Keratinocyte (primary cell): ENCODE results near the gene ZSWIM6. TPM values are rescaled to one million over a fixed set of nuclear protein-coding genes. Genes with fewer than 3 reads are reported as not detected.

ENCODE experiments used
- DNase-seq: peaks from one replicate; pipeline ENCODE4 v3.0.0-alpha.2; 2011; ENCODE audit warnings: low read depth, missing footprints, low spot score
- FAIRE-seq: peaks from 2 replicates; lab custom pipeline; 2011; peaks lifted over from hg19 to GRCh38; lab: Jason Lieb, UNC
- H2AFZ ChIP-seq: 2 replicates; pipeline ENCODE4 v1.6.0; 2012; ENCODE audit warnings: low read length, control low read depth, inconsistent platforms; ENCODE audit not compliant: control insufficient read depth
- H3K27ac ChIP-seq: 2 replicates; pipeline ENCODE4 v1.5.1; 2011; ENCODE audit warnings: low read length; ENCODE audit not compliant: control insufficient read depth, insufficient read depth
- H3K27me3 ChIP-seq: 3 replicates; pipeline ENCODE4 v1.6.0; 2011; ENCODE audit warnings: low read length; ENCODE audit not compliant: control insufficient read depth, insufficient read depth; ENCODE audit errors: extremely low read depth
- H3K36me3 ChIP-seq, 2 experiments: 2 replicates in 1 of 2; 3 replicates in 1 of 2; pipeline ENCODE4 v1.5.1; 2011; ENCODE audit warnings: low read length in 2 of 2, mild to moderate bottlenecking in 1 of 2; ENCODE audit not compliant: control insufficient read depth in 2 of 2, insufficient read depth in 2 of 2; ENCODE audit errors: extremely low read depth in 1 of 2
- H3K4me1 ChIP-seq: 3 replicates; pipeline ENCODE4 v1.5.1; 2011; ENCODE audit warnings: low read length; ENCODE audit not compliant: control insufficient read depth, insufficient read depth; ENCODE audit errors: extremely low read depth
- H3K4me2 ChIP-seq: 3 replicates; pipeline ENCODE4 v1.6.0; 2011; ENCODE audit warnings: low read depth, low read length; ENCODE audit not compliant: control insufficient read depth, insufficient read depth; ENCODE audit errors: extremely low read depth
- H3K4me3 ChIP-seq, 3 experiments: fragments of 200-600 bp in 1 of 3; sonication (generic) in 1 of 3; 2 replicates in 2 of 3; 3 replicates in 1 of 3; pipeline ENCODE4 v1.5.1; 2011 to 2016; ENCODE audit warnings: low read length in 3 of 3, mild to moderate bottlenecking in 3 of 3, control low read depth in 2 of 3, inconsistent platforms in 1 of 3, low read depth in 1 of 3, mixed read lengths in 1 of 3, mixed run types in 1 of 3, moderate library complexity in 1 of 3; ENCODE audit not compliant: control insufficient read depth in 2 of 3, insufficient read depth in 2 of 3; ENCODE audit errors: extremely low read depth in 1 of 3
- H3K79me2 ChIP-seq: 2 replicates; pipeline ENCODE4 v1.6.0; 2012; ENCODE audit warnings: low read length; ENCODE audit not compliant: control insufficient read depth, insufficient read depth
- H3K9ac ChIP-seq: 3 replicates; pipeline ENCODE4 v1.6.0; 2011; ENCODE audit warnings: low read length; ENCODE audit not compliant: control insufficient read depth, insufficient read depth; ENCODE audit errors: extremely low read depth
- H3K9me1 ChIP-seq: 3 replicates; pipeline ENCODE4 v1.6.0; 2011; ENCODE audit warnings: low read length; ENCODE audit not compliant: control insufficient read depth, insufficient read depth; ENCODE audit errors: extremely low read depth
- H3K9me3 ChIP-seq: 2 replicates; pipeline ENCODE4 v1.5.1; 2012; ENCODE audit warnings: low read depth, low read length; ENCODE audit not compliant: control insufficient read depth
- H4K20me1 ChIP-seq: 3 replicates; pipeline ENCODE4 v1.6.0; 2011; ENCODE audit warnings: low read length; ENCODE audit not compliant: control insufficient read depth, insufficient read depth; ENCODE audit errors: extremely low read depth
- CTCF ChIP-seq, 3 experiments: IDR thresholded peaks in 1 of 3; conservative IDR thresholded peaks in 1 of 3; optimal IDR thresholded peaks in 1 of 3; 2 replicates in 2 of 3; 3 replicates in 1 of 3; pipeline versions ENCODE3 to v1.5.1; 2011; ENCODE audit warnings: low read length in 3 of 3, mild to moderate bottlenecking in 3 of 3, moderate library complexity in 2 of 3, control low read depth in 1 of 3, inconsistent platforms in 1 of 3; ENCODE audit not compliant: insufficient read depth in 2 of 3; ENCODE audit errors: extremely low read depth in 1 of 3
- EZH2 ChIP-seq: IDR thresholded peaks from one replicate; pipeline ENCODE4 v1.6.1; 2012; ENCODE audit warnings: inconsistent platforms, mild to moderate bottlenecking, low read length, moderate library complexity
- dilution Hi-C: fragments of 300-500 bp; cut with MboI; formaldehyde crosslinking; loops from one replicate; pipeline ENCODE4 v1.7.0; 2020; ENCODE audit warnings: low sequenced_read_pairs; ENCODE audit not compliant: extremely low pct_ligation_motif_present
- polyA plus RNA-seq, 5 experiments: library from polyadenylated mRNA; depleted of rRNA in 3 of 5; stranded (reverse) in 3 of 5; stranded (forward) in 1 of 5; unstranded in 1 of 5; fragments of >200 nt; gene quantifications; 1 replicate in 1 of 5; 2 replicates in 3 of 5; 3 replicates in 1 of 5; pipeline versions ENCODE4 v1.2.1 to v1.2.3, GENCODE V29; 2011 to 2012; ENCODE audit warnings: missing spikeins in 2 of 5, low read depth in 1 of 5, low replicate concordance in 1 of 5

ZSWIM6 gene
- polyA plus RNA-seq, 1 donor (not counting 4 experiments of a cell fraction or from before 2014, with no cell fraction given): 9.9 TPM

- peak overlapping the region; percentile 63 for H3K27ac ChIP-seq
- peaks cover 9% of the 10 kb centered on the region for H4K20me1 ChIP-seq
- dilution Hi-C loops: no loop called here
- H3K9ac ChIP-seq: peak overlapping the region; percentile 78
- H3K27me3 ChIP-seq: no peaks in the 10 kb centered on the region
- peak overlapping the region; percentile 49 to 64 (median 64) for H3K4me3 ChIP-seq
- H3K9me1 ChIP-seq: no peaks in the 10 kb centered on the region
- no peak for FAIRE-seq
- H3K79me2 ChIP-seq: peaks cover 47% of the 10 kb centered on the region
- H2AFZ ChIP-seq: no peak overlapping the region
- no peak for DNase-seq
- TF ChIP-seq CTCF (optimal IDR thresholded peaks at IDR 0.05 in 1 of 3, IDR thresholded peaks at IDR 0.05 in 1 of 3, conservative IDR thresholded peaks at IDR 0.05 in 1 of 3; ENCODE audit: extremely low read depth in 1 of 3, insufficient read depth in 2 of 3, low read length in 3 of 3): no peak
- TF ChIP-seq EZH2: no peak
- peaks cover 42% of the 10 kb centered on the region for H3K4me1 ChIP-seq
- no peaks in the 10 kb centered on the region for H3K36me3 ChIP-seq
- no peak overlapping the region for H3K4me2 ChIP-seq
- H3K9me3 ChIP-seq: no peaks in the 10 kb centered on the region
These were observed 296 bp downstream of the ZSWIM6 start for GRCh38 chr5:61332358-61332749.

GRCh38 chr5:61332851-61333320, 828 bp downstream of the ZSWIM6 start:
- no peaks in the 10 kb centered on the region for H3K27me3 ChIP-seq
- TF ChIP-seq EZH2: no peak
- no peak for TF ChIP-seq CTCF (optimal IDR thresholded peaks at IDR 0.05 in 1 of 3, IDR thresholded peaks at IDR 0.05 in 1 of 3, conservative IDR thresholded peaks at IDR 0.05 in 1 of 3; ENCODE audit: extremely low read depth in 1 of 3, insufficient read depth in 2 of 3, low read length in 3 of 3)
- dilution Hi-C loops: no loop called here
- peaks cover 37% of the 10 kb centered on the region for H3K4me1 ChIP-seq
- no peaks in the 10 kb centered on the region for H3K9me1 ChIP-seq
- H3K4me2 ChIP-seq: peak overlapping the region; percentile 5
- DNase-seq: no peak
- H3K9ac ChIP-seq: peak overlapping the region; percentile 85
- H2AFZ ChIP-seq: no peak overlapping the region
- no peaks in the 10 kb centered on the region for H3K9me3 ChIP-seq
- H4K20me1 ChIP-seq: peaks cover 9% of the 10 kb centered on the region
- peak overlapping the region; percentile 60 for H3K27ac ChIP-seq
- no peaks in the 10 kb centered on the region for H3K36me3 ChIP-seq
- H3K79me2 ChIP-seq: peaks cover 53% of the 10 kb centered on the region
- FAIRE-seq: no peak
- H3K4me3 ChIP-seq: peak overlapping the region; percentile 65 to 94 (median 90)
